Measurements from ENCODE around the gene TTBK1. TPM values are rescaled to one million over a fixed set of nuclear protein-coding genes. Genes with fewer than 3 reads are reported as not detected.

TTBK1 gene
- polyA plus RNA-seq, 1 of the 3 experiments (the other 2 are of a cell fraction), result 0.94 TPM

DNA sequence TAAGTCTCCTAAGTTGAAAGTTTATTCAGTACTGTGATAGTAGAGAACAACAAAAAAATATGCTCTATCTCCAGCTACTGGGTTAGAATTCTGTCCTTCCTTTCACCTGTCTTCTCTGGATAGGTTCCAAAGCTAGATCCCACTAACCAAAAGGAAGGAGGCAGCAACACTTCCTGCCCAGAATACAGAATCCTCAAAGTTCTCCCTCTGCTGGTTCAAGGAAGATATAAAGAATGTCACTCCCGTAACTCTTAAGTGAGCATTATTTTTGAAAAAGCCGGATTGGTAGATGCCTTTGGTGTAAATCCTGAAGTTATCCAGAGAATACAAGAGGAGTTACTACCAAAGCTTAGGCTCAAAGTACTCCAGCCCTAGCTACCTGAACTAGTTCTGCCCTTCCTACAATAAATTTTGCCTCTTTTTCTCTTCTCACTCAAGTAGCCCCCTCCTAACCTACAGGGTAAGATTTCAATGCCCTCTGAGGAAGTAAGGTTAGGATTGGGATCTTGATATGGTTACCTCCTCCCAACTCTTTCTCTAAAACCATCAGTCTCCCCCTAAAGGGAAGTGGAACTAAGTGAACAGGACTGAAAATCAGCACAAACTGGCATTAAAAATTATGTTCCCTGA, 91.3 kb downstream of the TTBK1 start (continued):
- TF ChIP-seq, protein P1, sequence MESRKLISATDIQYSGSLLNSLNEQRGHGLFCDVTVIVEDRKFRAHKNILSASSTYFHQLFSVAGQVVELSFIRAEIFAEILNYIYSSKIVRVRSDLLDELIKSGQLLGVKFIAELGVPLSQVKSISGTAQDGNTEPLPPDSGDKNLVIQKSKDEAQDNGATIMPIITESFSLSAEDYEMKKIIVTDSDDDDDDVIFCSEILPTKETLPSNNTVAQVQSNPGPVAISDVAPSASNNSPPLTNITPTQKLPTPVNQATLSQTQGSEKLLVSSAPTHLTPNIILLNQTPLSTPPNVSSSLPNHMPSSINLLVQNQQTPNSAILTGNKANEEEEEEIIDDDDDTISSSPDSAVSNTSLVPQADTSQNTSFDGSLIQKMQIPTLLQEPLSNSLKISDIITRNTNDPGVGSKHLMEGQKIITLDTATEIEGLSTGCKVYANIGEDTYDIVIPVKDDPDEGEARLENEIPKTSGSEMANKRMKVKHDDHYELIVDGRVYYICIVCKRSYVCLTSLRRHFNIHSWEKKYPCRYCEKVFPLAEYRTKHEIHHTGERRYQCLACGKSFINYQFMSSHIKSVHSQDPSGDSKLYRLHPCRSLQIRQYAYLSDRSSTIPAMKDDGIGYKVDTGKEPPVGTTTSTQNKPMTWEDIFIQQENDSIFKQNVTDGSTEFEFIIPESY (IDR thresholded peaks at IDR 0.05; ENCODE audit: borderline replicate concordance, low read depth), result no peak
- TF ChIP-seq, protein P2, sequence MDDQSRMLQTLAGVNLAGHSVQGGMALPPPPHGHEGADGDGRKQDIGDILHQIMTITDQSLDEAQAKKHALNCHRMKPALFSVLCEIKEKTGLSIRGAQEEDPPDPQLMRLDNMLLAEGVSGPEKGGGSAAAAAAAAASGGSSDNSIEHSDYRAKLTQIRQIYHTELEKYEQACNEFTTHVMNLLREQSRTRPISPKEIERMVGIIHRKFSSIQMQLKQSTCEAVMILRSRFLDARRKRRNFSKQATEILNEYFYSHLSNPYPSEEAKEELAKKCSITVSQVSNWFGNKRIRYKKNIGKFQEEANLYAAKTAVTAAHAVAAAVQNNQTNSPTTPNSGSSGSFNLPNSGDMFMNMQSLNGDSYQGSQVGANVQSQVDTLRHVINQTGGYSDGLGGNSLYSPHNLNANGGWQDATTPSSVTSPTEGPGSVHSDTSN (IDR thresholded peaks at IDR 0.05), result no peak
- TF ChIP-seq YY1 (IDR thresholded peaks at IDR 0.05; ENCODE audit: low read depth) (no peak), TCF12 (IDR thresholded peaks at IDR 0.05) (no peak), RXRA (IDR thresholded peaks at IDR 0.05; ENCODE audit: borderline replicate concordance, low read depth) (no peak)

DNA sequence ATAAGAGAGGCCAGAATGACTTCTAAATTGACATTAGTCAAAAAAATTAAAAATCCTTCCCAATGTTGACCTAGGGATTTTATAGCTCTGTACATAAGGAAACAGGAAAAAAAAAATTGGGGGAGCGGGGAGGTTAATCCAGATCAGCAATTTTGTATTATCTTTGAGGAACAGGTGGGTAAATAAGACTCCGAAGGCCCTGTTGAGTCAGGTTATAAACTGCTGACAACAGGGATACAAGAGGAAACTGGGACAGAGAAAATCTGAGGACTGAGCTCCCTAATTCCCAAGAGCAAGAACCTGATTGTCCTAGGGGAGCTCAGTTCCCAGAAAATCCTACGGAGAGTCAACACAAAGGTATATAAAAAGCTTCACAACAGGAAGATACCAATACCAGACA, 92.2 kb downstream of the TTBK1 start:
- TF ChIP-seq RFX5 (IDR thresholded peaks at IDR 0.05; ENCODE audit: low read length), result no peak
- TF ChIP-seq, protein P3, sequence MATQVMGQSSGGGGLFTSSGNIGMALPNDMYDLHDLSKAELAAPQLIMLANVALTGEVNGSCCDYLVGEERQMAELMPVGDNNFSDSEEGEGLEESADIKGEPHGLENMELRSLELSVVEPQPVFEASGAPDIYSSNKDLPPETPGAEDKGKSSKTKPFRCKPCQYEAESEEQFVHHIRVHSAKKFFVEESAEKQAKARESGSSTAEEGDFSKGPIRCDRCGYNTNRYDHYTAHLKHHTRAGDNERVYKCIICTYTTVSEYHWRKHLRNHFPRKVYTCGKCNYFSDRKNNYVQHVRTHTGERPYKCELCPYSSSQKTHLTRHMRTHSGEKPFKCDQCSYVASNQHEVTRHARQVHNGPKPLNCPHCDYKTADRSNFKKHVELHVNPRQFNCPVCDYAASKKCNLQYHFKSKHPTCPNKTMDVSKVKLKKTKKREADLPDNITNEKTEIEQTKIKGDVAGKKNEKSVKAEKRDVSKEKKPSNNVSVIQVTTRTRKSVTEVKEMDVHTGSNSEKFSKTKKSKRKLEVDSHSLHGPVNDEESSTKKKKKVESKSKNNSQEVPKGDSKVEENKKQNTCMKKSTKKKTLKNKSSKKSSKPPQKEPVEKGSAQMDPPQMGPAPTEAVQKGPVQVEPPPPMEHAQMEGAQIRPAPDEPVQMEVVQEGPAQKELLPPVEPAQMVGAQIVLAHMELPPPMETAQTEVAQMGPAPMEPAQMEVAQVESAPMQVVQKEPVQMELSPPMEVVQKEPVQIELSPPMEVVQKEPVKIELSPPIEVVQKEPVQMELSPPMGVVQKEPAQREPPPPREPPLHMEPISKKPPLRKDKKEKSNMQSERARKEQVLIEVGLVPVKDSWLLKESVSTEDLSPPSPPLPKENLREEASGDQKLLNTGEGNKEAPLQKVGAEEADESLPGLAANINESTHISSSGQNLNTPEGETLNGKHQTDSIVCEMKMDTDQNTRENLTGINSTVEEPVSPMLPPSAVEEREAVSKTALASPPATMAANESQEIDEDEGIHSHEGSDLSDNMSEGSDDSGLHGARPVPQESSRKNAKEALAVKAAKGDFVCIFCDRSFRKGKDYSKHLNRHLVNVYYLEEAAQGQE (IDR thresholded peaks at IDR 0.05; ENCODE audit: low read depth, low read length), result no peak
- TF ChIP-seq GATA2 (CRISPR knock-in tag; IDR thresholded peaks at IDR 0.05), result no peak
- no peak for TF ChIP-seq EP300 (IDR thresholded peaks at IDR 0.05; ENCODE audit: borderline replicate concordance in 1 of 2, low read depth in 1 of 2, low read length in 1 of 2)
- TF ChIP-seq TCF12 (IDR thresholded peaks at IDR 0.05), result no peak
- TF ChIP-seq RAD21 (IDR thresholded peaks at IDR 0.05; ENCODE audit: low read length), result no peak
- TF ChIP-seq, protein P4, sequence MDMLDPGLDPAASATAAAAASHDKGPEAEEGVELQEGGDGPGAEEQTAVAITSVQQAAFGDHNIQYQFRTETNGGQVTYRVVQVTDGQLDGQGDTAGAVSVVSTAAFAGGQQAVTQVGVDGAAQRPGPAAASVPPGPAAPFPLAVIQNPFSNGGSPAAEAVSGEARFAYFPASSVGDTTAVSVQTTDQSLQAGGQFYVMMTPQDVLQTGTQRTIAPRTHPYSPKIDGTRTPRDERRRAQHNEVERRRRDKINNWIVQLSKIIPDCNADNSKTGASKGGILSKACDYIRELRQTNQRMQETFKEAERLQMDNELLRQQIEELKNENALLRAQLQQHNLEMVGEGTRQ (IDR thresholded peaks at IDR 0.05; ENCODE audit: borderline replicate concordance, low read depth, low read length), result no peak
- WGBS (ENCODE audit: low lambda C conversion rate), result 94% methylated on average over 3 of the region's 3 CpGs
- H3K4me3 ChIP-seq (ENCODE audit: low read depth in 2 of 2, low read length in 1 of 2), result no peak overlapping the region

More for the DNA sequence above, 92.2 kb downstream of the TTBK1 start:
- Histone ChIP-seq H3K27me3 (ENCODE audit: insufficient read depth) (no peaks in the 10 kb centered on the region), H3K4me1 (ENCODE audit: control insufficient read depth in 1 of 2, insufficient read depth in 2 of 2, low read depth in 1 of 2, low read length in 1 of 2) (no peaks in the 10 kb centered on the region), H3F3A (replicated peaks; ENCODE audit: insufficient read depth) (peaks cover 6% of the 10 kb centered on the region), H3K36me3 (replicated peaks in 1 of 2; ENCODE audit: control insufficient read depth in 1 of 2, insufficient read depth in 2 of 2, low read length in 1 of 2) (peaks cover 20 to 39% of the 10 kb centered on the region in 2 experiments), H3K9ac (no peak overlapping the region), H3K9me3 (no peaks in the 10 kb centered on the region), H3K79me2 (ENCODE audit: insufficient read depth) (no peaks in the 10 kb centered on the region), H3K27ac (ENCODE audit: low read depth in 2 of 2, low read length in 1 of 2) (no peak overlapping the region), H3K4me2 (no peak overlapping the region), H2AFZ (ENCODE audit: low read depth) (no peak overlapping the region), H3K9me2 (no peaks in the 10 kb centered on the region), H4K20me1 (ENCODE audit: insufficient read depth) (no peaks in the 10 kb centered on the region)
- CTCF ChIA-PET, result interaction anchor here (0.6 to 1.8 kb wide), 6 partner anchors 11 to 160 kb away, joined by 3 to 8 read pairs (median 6); no protein-coding TSS in a partner anchor
- POLR2A ChIA-PET, result no interaction called here
- no peak for DNase-seq
